Measurements from ENCODE around the gene CHID1.

Gene CHID1

DNA sequence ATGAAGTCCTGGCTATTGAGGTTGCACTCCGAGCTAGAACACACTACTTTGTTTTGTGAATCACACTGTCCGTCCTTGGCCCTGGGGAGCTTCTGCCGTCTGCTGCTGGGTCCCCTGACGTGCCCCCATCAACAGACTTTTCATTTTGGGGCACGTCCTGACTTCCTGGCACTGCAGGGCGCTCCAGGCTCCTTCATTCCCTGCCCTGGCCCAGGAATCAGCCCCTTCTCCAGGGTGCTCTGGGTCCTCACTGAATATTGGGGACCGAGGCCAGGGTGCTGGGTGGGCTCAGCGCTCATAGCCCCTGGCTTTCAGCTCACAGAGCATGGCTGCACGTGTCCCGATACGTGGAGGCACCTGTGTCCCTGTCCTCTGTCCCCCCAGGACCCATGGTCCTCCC is 45.7 kb downstream of the CHID1 start:
- DNase-seq (ENCODE audit: low read depth), result no peak

DNA sequence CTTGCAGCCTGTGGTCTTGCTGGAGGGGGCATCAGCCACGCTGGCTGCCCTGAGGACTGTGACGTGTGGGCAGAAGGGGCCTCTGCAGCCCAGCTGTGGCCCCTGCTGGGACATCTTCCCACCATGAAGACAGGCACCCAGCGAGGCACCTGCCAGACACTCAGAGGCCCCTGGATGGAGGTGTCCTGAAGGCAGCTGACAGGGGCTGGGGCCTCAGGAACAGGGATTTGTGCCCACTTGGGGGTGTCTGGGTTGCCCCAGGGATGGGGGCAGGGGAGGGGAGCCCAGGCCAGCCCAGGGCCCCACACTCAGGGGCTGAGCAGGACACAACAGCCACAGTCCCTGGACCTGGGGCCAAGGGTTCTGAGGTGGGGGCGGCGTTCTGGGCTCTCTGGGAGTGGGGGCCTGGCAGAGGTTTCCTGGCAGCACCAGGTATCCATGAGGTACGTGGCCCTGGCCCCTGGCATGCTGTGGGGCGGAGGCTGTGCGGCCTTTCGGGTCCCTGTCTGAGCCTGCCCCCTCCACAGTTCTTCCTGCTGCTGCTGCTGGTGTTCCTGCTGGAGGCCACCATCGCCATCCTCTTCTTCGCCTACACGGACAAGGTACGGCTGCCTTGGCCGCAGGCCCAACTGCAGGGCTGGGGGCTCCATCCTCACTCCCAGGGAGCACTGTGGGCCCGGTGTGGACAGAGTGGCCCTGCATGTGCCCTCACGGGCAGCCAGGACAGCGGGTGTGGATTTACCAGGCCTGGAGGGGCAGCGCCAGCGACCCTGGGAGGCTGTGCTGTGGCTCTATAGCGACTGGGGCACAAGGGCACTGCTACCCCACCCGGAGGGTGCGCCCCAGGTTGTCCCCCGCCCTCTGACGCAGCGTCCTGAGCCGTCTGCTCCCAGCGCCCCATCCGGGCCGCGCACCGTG is 46.4 kb downstream of the CHID1 start:
- no peak for DNase-seq (ENCODE audit: low read depth)

DNA sequence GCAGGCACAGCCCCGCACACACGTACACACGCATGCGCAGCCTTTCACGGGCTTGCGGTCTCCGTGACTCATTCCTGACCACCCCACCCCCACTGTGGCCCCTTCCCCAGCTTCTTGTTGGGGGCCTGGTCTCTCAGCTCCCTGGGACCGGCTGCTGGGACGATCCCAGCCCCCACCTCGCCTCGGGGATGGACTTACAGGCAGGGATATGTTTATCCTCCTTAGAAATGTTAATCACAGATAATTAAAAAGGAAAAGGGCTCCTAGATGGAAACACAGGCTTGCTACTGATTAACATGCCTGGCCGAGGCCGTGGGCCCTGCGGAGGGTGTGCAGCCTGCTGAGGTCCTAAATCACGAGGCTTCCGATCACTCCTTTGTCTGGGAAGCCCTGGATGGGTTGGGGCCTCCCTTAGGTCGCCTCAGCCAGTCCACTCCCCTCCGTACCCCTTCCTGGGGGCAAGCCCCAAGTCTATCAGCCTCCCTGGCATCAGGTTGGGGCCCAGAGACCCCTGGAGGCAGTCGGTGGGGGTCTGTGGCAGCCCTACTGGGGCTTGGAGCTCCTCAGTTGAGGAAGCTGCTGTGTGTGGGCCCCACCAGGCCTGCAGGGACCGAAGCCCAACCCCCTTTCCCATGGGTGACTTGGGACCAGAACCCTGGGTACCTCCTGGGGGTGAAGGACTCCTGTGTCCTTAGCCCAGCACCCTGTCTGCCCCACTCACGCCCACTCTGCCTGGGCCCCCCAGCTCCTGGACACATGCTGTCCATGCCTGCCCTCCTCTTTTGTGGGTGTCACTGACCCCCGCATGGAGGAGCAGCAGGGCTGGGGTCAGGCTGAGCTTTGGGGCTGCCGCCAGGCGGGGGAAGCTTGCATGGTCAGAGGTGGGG is 47.3 kb downstream of the CHID1 start:
- DNase-seq (ENCODE audit: low read depth), result no peak

DNA sequence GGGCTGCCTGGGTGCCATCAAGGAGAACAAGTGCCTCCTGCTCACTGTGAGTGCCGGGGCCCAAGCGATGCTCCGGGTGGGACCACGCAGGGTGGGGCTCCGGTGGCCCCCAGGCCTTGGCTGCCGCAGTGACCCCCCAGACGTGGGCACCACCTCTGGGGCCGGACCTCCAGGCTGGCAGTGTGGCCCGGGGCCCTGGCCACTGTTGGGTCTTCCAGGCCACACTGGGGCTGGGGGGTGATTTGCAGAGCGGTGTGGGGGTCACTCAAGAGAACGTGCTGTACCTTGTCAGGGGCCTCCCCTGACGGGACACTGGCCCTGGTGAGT is 48.0 kb downstream of the CHID1 start:
- DNase-seq (ENCODE audit: low read depth), result no peak

DNA sequence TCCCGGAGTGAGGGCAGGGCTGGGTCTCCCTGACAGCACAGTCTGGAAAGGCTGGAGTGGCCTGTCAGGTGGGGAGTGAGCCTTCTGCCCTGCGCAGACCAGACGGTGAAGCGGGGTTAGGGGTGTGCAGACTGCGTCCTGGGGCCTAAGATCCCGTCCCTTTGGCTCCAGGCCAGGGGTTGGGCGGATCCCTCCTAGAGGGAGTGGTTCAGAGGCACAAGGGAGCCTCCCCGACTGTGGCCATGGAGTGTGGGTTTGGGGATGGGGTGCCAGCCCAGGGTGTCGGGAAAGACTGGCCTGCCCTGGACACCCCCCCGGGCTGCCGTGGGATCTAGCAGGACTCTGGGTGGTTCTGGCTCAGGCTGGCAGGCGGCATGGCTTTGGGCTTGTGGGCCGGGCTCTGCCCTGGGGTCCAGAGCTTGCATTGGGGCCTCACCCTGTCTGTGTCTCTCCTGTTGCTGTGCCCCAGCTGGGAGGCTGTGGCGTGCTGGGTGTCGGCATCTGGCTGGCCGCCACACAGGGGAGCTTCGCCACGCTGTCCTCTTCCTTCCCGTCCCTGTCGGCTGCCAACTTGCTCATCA is 48.4 kb downstream of the CHID1 start:
- no peak for DNase-seq (ENCODE audit: low read depth)

DNA sequence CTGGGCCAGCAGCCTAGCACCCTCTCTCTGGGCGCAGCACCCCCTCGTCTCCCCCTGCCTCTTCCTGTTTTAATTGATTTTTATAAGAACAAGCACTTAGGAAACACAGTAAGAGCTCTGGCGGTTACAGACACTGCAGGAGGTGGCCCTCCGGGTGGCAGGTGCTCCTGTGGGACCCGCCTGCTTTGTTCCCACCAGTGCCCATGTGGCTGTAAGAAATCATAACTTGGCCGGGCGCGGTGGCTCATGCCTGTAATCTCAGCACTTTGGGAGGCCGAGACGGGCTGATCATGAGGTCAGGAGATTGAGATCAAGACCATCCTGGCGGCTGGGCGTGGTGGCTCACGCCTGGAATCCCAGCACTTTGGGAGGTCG is 49.5 kb downstream of the CHID1 start:
- no peak for DNase-seq (ENCODE audit: low read depth)

DNA sequence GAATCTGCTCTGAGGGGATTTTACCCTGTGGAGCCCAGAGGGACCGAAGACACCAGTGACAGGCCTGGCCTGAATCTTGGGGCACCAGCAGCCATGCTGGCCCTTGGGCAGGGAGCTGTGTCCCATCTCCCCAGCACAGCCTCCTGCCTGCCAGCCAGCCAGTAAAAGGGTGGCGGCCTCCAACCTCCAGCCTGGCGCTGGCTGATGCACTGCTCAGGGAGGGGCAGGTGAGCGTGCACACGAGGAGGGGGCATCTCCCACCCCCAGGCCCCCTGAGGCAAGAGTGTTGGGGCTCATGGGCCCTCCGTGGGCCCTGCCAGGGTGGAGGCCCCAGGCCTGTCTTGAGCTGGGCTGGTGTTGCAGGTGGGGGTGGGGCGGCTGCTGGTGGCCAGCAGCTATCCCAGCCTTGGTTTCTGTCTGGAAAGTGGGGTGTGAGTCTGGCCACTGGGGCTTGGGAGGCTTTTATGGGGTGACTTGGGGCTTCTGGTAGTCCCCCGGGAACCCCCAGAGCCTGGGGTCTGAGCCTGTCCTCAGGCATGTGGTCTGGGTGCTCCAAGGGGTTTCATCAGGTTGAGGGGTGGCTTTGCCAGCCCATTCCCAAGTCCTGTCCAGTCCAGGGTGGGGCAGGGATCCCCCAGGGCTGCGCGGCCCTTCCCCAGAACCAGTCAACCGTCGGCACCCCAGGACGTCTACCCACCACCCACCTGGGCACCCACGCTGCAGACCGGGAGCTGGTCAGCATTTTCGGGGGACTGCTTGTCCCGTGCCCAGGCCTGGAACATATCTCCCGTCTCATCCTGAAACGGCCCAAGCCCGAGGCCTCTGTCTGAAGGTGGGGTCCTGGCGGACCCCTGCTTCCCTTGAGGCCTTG is 50.1 kb downstream of the CHID1 start:
- DNase-seq (ENCODE audit: low read depth), result no peak

DNA sequence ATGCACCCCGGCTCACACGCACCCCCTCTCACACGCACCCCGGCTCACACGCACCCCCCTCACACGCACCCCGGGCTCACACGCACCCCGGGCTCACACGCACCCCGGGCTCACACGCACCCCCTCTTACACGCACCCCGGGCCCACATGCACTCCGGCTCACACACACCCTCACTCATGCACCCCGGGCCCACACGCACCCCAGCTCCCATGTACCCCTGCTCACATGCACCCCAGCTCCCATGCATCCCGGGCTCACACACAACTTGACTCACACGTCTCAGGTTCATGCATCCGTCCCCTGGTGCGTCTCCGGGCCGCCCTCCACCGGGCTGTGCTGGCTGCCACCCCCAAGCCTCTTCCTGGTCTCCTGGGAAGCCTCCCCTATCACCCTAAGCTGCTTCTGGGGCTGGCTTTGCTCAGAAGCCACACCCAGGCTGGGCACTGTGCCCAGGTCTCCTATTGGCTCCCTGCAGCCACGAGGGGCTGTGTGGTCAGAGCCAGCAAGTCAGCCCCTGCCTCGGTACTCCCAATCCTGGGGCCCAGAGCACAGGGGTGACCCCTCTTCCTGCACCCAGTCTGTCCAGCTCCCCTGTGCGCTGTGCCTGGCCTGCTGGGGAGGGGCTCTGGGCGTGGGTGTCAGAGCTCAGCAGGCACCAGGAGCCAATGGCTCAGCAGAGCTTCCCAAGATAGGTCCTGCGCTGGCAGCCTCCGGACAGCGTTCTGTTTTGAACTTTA is 51.0 kb downstream of the CHID1 start:
- no peak for DNase-seq (ENCODE audit: low read depth)

DNA sequence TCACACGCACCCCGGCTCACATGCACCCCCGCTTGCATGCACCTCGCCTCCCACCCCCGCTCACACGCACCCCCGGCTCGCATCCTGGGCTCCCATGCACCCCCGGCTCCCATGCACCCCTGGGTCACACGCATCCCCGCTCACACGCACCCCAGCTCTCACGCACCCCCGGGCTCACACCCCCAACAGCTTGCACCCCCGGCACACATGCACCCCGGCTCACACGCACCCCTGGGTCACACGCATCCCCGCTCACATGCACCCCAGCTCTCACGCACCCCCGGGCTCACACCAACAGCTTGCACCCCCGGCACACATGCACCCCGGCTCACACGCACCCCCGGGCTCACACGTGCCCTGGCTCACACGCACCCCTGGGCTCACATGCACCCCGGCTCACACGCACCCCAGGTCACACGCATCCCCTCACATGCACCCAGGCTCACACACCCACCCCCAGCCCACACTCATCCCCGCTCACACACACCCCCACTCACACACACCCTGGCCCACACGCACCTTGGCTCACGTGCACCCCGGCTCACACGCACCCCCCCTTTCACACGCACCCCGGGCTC is 51.8 kb downstream of the CHID1 start:
- no peak for DNase-seq (ENCODE audit: low read depth)

DNA sequence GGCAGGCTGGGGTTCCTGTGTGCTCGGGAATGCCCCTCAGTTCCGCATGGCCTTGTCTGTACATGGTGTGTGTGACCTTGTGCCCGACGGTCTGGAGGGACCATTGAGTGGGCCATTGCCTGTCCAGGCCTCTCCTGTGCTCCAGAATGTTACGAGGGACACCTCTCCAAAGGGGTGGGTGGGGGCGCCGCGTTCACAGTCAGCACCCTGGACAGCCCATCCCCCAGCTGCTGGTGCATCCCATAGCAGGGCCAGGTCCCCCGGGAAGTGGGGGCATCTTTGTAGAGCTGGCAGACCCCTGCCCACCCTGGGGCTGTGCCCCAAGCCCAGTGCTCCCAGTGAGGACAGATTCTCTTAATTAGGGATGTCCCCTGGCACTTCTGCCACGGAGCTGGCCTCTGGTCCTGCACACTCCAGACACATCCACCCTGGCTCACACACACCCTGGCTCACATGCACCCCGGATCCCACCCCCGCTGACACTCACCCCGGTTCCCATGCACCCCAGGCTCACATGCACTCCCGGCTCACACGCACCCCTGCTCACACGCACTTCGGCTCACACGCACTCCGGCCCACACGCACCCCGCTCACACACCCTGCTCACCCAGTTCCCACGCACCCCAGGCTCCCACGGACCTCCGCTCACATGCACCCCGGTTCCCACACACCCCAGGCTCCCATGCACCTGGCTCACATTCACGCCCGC is 52.4 kb downstream of the CHID1 start:
- DNase-seq (ENCODE audit: low read depth), result no peak

DNA sequence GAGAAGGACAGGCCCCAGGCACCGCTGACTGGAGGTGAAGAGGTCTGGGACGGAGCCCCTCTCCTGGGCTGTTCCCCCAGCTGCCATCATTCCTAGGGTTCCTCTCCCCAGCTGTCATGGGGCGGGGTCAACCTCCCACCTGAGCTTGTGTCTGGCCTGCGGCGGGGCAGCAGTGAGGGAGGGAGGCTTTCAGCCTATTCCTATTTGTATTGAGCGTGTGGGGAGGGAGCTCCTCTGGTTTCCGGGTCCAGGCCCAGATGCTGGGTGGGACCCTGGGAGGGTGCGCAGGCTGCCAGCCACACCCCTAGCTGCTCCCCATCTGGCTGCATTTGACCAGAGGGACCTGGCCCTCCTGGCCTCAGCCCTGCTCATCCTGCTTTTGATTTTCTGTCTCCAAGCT is 54.2 kb downstream of the CHID1 start:
- DNase-seq (ENCODE audit: low read depth), result no peak

DNA sequence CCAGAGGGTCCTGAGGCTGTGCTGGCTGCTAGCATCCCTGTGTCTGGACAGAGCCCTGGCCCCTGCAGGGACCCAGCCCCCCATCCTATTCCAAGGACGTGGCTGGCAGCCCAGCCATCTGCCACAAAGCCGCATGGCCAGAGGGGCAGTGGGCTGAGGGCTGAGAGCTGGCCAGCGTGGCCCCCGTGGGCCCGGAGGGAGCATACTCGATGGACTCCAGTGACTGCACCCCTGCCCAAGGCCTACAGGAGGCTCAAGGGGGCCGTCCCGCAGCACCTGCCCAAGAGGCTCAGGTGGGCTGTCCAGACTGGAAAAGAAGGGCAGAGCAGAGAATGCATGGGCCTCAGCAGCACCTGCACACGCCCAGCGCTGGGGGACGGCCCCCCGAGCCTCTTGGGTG is 54.8 kb downstream of the CHID1 start:
- no peak for DNase-seq (ENCODE audit: low read depth)

DNA sequence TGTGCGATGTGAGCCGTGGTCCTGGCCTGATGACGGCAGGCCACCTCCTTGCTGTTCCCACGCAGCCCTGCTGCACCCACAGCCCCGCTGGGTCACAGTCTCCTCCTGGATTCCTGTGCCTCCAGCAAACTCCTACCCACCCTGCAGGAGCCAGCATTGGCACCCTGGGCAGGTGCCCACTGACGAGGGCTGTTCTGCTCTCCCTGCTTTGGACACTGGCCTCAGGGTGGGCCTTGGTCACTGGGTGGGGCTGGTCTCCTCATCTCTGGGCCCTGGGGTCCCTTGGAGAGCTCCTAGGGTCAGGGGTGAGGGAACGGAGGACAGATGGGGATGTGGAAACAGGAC is 55.3 kb downstream of the CHID1 start:
- no peak for DNase-seq (ENCODE audit: low read depth)

DNA sequence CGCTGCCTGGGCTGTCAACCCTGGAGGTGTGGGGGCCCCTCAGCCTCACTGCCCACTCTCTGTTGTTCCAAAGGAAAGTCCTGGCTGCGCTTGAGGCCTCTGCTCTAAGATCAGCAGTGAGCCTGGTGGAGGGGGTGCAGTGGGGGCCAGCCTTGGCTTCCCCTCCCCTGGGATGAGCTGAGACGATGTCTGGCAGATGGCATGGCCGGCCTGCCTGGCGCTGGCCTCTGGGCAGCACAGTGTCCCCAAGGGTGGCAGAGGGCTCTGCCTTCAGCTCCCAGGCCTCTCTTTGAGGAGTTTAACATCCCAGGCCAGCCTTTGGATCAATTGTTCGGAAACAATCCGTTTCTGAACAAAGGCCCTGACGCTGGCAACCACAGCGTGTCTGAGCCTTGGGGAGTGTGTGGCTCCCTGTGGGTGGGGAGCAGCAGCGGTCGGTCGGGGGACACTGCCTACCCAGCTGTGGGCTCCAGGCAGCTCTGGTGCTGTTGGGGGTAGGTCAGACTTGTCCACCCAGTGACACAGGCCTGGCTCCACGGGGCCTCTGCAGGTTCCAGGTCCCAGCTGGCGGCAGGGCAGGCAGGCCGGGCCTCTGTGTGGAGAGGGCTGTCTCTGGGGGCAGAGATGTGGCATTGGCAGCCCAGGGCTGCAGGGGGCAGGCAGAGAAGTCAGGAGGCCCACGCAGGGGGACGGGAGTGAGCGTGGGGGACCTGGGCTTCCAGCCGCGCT is 55.8 kb downstream of the CHID1 start:
- DNase-seq (ENCODE audit: low read depth), result no peak

DNA sequence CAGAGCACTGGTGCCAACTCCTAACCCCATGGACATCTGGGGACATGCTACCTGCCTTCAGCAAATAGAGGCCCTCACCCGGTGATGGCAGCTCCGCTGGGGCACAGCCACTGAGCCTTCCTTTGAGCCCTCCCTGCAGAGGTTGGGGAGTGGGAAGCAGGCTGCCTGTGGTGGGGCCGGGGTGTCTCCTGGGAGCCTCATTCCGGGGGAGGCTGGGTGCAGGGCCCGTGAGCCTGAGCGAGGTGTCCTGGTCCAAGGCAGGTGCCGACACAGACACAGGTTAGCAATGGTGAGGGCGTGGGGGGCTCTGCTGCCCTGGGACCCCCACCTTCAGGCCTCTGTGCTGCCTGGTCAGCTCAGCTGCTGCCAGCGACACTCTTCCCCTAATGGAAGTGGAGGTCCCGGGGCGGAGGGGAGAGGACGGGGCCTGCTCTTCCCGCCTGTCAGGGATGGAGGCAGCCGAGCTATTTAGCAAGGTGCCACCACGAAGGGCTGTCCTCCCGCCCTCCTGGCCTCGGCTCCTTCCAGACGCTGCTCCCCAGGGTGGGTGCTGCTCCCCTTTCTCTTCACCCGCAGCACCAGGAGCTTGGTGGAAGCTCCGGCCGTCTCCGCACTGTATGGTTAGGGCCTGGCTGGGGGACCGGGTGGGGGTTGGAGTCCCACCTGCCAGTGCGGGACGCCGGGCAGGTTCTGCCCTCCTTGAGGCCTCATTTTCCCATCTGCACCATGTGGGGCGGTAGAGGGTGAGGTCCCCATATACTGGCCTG is 56.7 kb downstream of the CHID1 start:
- DNase-seq (ENCODE audit: low read depth), result no peak

DNA sequence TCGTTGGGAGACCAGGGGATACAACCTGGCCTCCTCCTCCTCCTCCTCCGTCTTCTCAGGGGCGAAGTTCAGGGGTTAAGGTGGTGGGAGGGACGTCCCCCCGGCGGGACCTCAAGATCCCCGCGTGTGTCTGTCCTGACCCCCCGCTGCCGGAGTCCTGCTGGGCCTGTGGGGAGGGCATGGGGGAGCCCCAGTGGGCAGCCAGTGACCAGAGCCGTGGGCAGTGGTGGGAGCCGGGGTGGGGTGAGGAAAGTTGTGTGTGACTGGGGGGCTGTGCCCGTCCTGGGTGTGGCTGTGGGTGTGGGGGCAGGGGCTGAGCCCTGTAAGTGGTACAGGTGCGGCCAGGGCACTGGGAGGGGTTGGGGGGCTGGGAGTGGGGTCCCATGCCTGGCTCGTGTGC is 57.8 kb downstream of the CHID1 start:
- DNase-seq (ENCODE audit: low read depth), result no peak

DNA sequence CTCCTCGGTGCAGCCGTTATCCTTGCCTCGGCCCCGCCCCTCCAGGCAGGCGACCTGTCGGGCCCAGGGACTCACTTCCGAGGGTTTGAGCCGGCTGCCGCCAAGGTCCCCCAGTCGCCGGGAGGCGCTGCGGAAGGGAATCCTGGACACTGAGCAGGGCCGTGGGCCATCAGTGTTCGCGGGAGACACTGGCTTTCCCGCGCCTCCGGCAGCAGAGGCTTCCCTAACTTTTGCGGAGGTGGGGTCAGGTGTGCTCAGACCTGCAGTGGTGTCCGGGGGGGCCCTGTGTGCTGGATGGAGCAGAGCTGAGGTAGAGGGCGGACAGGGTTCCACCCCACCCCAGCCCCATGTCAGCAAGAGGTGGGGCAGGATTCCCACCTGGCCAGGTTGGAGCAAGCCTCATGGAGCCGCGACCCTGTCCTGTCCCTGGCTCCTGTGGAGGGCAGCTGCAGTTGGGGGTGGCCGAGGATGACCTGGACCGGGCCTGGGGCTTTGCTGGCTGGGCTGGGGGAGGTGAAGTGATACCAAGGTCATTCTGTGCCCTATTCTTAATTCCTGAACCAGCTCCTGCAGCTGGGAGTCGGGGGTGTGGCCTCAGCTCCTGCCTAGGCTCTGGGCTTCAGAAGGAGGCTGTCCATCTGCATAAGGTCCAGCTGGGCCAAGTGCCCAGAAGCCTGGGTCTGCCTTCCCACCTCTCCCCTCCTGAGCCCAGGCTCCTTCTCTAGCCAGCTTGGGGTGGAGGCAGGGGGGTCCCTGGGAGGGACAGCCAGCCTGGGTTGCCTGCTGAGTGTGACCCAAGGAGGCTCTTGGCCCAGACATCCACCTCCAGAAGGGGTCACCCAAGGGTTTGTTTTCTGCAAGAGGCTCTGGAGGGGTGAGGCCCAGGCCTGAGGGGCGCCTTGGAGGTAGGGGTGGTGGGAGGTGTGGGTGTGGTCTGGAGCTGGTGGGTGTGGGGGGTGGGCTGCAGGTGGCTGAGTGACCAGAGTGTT is 59.5 kb downstream of the CHID1 start:
- DNase-seq (ENCODE audit: low read depth), result no peak

All from activated gamma-delta T cell treated with anti-CD3 and anti-CD28 coated beads, Interleukin-2, amount 50 U/mL, for 16 hours (primary cell).